Mesothelial cell of epicardium (in vitro differentiated cells): ENCODE results near the gene DLG4. TPM values are rescaled to one million over a fixed set of nuclear protein-coding genes. Genes with fewer than 3 reads are reported as not detected.

Experiments used
- DNase-seq, 2 experiments: peaks; one replicate each; pipeline ENCODE4 v3.0.0; 2021; ENCODE audit warnings: low spot score in 2 of 2; ENCODE audit not compliant: unreplicated experiment in 2 of 2
- H3K27ac Mint-ChIP-seq: 2 replicates; pipeline ENCODE4 v1.8.0; 2021; ENCODE audit warnings: mixed read lengths
- H3K27me3 Mint-ChIP-seq: 2 replicates; pipeline ENCODE4 v1.8.0; 2021; ENCODE audit warnings: low read depth, mixed read lengths
- H3K36me3 Mint-ChIP-seq: 2 replicates; pipeline ENCODE4 v1.8.0; 2021; ENCODE audit warnings: mixed read lengths
- H3K4me1 Mint-ChIP-seq: 2 replicates; pipeline ENCODE4 v1.8.0; 2021; ENCODE audit warnings: mixed read lengths
- H3K4me3 Mint-ChIP-seq: 2 replicates; pipeline ENCODE4 v1.8.0; 2021; ENCODE audit warnings: mild to moderate bottlenecking, moderate library complexity, mixed read lengths
- H3K9me3 Mint-ChIP-seq: 2 replicates; pipeline ENCODE4 v1.8.0; 2021; ENCODE audit warnings: mixed read lengths
- total RNA-seq: library from RNA; stranded (reverse); gene quantifications from 3 replicates; pipeline ENCODE4 v1.2.1, GENCODE V29; 2021
- TF ChIP-seq, protein P1 (sequence below): fragments of 200-600 bp; sonication (generic); IDR thresholded peaks from one replicate; pipeline ENCODE4 v1.5.0; 2021; ENCODE audit warnings: antibody characterized with exemption; ENCODE audit not compliant: unreplicated experiment

Gene DLG4
- total RNA-seq, 1 donor from 2014 or later, result 62.4 TPM

DNA sequence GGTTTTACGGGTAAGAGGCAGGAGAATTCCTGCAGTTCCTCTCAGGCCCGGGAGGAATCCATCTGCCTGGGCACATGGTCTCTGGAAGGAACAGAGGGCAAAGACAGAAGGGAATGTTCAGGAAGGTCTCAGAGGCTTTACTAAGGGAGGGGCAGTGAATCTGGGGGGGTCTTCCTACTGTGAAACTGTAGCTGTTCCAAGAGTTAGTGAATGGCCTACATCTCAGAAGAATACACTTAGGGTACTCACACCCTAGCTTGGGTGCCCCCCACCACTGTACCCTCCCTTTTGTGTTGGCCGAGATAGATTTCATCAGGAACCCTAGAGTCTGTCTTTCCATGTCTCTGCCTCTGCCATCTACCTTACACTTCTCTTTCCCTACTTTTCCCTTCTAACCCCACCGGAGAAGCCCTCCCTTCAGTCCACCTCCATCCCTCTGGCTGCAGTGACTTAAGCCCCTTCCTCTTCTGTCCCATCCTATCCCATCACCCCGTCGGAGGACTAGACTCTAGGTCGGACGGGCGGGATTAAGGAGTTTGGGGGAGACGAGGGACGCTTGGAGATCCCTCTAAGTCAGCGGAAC, 316 bp downstream of the DLG4 start:
- Mint-ChIP-seq H3K4me1 (peaks cover 53% of the 10 kb centered on the region), H3K27me3 (no peaks in the 10 kb centered on the region), H3K9me3 (no peaks in the 10 kb centered on the region), H3K4me3 (peak overlapping the region; percentile 92), H3K27ac (peak overlapping the region; percentile 96), H3K36me3 (peaks cover 7% of the 10 kb centered on the region)
- DNase-seq, result no peak
- TF ChIP-seq, protein P1, sequence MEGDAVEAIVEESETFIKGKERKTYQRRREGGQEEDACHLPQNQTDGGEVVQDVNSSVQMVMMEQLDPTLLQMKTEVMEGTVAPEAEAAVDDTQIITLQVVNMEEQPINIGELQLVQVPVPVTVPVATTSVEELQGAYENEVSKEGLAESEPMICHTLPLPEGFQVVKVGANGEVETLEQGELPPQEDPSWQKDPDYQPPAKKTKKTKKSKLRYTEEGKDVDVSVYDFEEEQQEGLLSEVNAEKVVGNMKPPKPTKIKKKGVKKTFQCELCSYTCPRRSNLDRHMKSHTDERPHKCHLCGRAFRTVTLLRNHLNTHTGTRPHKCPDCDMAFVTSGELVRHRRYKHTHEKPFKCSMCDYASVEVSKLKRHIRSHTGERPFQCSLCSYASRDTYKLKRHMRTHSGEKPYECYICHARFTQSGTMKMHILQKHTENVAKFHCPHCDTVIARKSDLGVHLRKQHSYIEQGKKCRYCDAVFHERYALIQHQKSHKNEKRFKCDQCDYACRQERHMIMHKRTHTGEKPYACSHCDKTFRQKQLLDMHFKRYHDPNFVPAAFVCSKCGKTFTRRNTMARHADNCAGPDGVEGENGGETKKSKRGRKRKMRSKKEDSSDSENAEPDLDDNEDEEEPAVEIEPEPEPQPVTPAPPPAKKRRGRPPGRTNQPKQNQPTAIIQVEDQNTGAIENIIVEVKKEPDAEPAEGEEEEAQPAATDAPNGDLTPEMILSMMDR, result no peak

DNA sequence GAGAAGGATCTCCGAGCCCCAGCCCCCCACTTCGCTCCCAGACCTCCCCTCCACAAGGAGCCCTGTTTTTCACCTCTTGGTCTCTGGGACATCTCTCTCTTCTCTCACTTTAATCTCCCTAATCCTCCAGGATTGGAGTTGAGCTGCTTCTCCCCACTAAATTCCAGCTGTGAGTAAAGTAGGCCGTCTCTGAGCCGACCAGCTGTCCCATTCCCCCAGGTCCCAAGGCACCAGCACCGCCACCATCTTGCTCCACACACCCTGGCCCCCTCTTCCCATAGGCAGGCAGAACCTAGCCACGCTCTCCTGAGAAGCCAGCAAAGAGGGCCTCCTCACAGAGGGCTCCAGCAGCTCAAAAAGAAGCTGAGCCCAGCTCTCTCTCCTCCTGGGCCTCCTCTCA, 878 bp downstream of the DLG4 start:
- no peaks in the 10 kb centered on the region for H3K27me3 Mint-ChIP-seq
- no peak for DNase-seq

DNA sequence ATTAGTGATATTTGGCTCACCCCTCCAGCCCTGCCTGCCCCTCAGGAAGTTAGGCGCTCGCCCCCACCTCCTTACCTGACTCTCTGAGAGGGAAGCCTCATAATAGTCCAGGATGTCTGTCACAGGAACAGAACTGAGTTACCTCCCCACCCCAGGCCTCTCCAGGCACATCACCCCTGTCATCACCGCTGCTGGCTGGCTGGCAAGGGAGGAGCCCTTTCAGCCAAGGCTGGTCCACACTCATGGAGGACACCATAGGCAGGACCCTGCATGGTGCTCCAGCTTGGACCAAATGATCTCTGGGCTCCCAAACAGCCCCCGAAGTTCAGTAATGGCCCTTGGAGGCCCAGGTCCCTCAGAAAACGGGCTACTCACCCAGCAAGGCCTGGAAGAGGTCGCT, 1.5 kb downstream of the DLG4 start:
- Mint-ChIP-seq H3K27ac (peak overlapping the region; percentile 72), H3K4me3 (peak overlapping the region; percentile 92)
- no peak for DNase-seq

More for the DNA sequence above, 878 bp downstream of the DLG4 start:
- H3K9me3 Mint-ChIP-seq, result no peaks in the 10 kb centered on the region
- peak overlapping the region; percentile 92 for H3K4me3 Mint-ChIP-seq
- H3K4me1 Mint-ChIP-seq, result peaks cover 59% of the 10 kb centered on the region
- H3K27ac Mint-ChIP-seq, result peak overlapping the region; percentile 72
- TF ChIP-seq, protein P1, result no peak
- H3K36me3 Mint-ChIP-seq, result peaks cover 4% of the 10 kb centered on the region

DNA sequence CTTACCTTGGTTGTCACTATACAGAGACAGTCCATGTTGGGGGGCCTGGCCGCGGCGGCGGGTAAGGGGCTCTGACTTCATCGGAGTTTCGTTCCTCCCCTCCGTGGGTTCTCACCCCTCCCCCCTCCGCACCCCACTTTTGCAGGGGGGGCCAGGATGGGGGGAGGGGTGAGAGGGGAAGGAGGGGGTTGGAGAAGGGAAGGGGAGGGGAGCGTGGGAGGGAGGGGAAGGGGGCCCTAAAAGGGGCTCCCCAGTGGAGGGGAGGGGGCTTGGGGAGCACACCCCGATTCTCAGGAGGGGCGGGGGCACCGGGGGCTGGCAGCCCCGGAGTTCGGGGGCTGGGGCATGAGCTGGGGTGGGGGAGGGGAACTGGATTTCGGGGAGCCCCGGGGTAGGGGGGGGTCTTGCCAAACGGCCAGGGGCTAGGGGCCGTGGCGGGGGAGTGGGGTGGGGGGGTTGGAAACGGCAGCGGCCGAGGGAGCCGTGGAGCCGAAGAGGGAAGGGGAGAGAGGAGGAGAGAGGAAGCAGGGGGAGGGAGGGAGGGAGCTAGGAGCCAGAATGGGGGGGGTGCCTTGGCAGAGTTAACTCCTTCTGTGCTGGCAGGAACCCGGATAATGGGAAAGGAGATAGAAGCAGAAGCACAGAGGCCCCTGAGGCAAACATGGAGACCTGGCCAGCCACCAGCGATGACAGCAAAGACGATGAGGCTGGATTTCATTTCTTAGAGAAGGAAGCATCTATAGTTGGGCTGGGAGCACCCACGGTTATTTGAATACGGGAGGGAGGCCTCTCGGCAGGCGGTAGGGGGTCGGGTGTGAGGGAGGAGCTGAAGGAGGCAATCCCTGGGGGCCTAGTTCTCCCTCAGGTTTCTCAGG, 2.3 kb downstream of the DLG4 start:
- peak in 1 of 2 experiments; percentile 52 for DNase-seq
- Mint-ChIP-seq H3K36me3 (no peaks in the 10 kb centered on the region), H3K4me1 (peaks cover 66% of the 10 kb centered on the region), H3K9me3 (no peaks in the 10 kb centered on the region), H3K4me3 (peak overlapping the region; percentile 92), H3K27ac (peak overlapping the region; percentile 93), H3K27me3 (no peaks in the 10 kb centered on the region)
- TF ChIP-seq, protein P1, result no peak

More for the DNA sequence above, 1.5 kb downstream of the DLG4 start:
- TF ChIP-seq, protein P1, result no peak
- H3K4me1 Mint-ChIP-seq, result peaks cover 64% of the 10 kb centered on the region
- H3K9me3 Mint-ChIP-seq, result no peaks in the 10 kb centered on the region
- no peaks in the 10 kb centered on the region for H3K36me3 Mint-ChIP-seq
- no peaks in the 10 kb centered on the region for H3K27me3 Mint-ChIP-seq

DNA sequence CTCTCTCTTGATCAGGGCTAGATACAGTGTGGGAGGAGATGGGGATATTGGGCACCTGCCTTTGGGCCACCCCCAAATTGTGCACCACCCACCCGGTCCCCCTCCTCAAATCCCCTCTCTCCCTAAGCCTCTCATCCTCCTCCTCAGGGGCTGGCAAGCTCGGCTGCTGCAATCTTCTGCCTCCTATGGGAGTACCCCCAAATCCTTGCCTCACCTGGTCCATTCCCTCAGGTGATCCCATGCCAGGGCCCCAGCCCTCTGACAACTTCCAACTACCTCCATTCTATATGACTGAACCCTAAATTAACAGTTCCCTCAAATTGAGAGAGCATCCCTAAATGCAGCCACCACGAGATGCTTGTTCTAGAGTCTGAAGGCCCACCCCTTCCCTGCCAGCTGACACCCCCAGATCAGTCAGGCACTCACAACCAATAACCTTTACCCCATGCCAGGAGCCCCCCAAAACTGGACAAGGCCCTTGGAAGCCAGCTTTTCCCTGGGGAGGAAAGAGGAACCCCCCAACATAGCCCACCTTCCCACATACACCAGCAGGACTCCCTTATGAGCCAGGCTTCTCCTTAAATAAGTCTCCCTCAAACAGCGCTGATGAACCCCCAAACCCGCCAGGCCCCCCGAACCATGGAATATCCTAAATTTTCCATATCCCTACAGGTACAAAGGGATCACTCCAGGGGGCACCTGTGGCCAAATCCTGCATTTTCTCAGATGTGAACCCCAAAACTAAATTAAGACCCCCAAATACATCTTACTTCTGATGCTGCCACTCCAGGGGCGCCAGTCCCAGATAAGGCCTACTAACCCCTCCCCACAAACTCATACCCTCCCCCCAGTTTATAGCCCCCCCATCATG, 3.2 kb downstream of the DLG4 start:
- no peaks in the 10 kb centered on the region for H3K27me3 Mint-ChIP-seq
- H3K4me1 Mint-ChIP-seq, result peaks cover 73% of the 10 kb centered on the region
- H3K27ac Mint-ChIP-seq, result peak overlapping the region; percentile 93
- TF ChIP-seq, protein P1, result no peak
- H3K9me3 Mint-ChIP-seq, result no peaks in the 10 kb centered on the region
- H3K36me3 Mint-ChIP-seq, result no peaks in the 10 kb centered on the region
- peak overlapping the region; percentile 59 for H3K4me3 Mint-ChIP-seq
- DNase-seq, result no peak
